ENCODE measurements around the gene RTEL1.
A peak's percentile ranks its signal among the peaks of the same experiment; 100 is the strongest.
"Not testable (repeated sequence)": the region's sequence is repeated elsewhere in the genome, so short reads cannot be mapped to it uniquely, and the experiment has no call there.

The RTEL1 gene

GRCh38 chr20:63664861-63665594 lies 6.9 kb downstream of the RTEL1 start:
- no peak for DNase-seq (ENCODE audit: low read depth in 1 of 2, low spot score in 1 of 2)

DNA sequence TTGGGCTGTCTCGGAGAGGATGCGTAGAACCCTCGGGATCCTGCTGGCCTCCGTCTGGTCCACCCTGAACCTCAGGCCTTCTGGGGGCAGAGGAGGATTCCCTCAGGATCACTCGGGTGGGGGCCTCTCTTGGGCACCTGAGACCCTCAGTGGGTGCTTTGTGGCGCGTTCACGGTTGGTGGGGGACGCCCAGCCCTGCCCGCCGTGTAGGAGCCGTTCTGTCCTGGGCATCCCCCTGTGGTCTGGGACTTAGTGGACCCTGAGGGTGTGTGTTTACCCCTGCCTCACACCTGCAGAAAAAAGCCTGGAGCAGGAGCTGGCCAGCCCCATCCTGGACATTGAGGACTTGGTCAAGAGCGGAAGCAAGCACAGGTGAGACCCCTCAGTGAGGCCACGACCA lies 7.6 kb downstream of the RTEL1 start:
- DNase-seq (ENCODE audit: low read depth in 1 of 2, low spot score in 1 of 2): no peak

DNA sequence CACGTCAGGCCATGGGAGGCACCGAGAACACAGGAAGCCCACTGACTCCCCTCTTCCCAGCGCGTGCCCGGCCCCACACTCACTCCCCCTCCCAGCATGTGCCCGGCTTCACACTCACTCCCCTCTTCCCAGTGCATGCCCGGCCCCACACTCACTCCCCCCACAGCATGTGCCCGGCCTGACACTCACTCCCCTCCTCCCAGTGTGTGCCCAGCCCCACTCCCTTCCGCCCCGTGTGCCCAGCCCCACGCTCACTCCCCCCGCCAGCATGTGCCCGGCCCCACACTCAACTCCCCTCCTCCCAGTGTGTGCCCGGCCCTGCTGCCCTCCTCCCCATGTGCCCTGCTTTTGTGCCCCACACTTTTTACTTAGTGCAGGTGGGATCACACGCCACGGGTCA lies 9.7 kb downstream of the RTEL1 start:
- no peak for DNase-seq (ENCODE audit: low read depth in 1 of 2, low spot score in 1 of 2)

DNA sequence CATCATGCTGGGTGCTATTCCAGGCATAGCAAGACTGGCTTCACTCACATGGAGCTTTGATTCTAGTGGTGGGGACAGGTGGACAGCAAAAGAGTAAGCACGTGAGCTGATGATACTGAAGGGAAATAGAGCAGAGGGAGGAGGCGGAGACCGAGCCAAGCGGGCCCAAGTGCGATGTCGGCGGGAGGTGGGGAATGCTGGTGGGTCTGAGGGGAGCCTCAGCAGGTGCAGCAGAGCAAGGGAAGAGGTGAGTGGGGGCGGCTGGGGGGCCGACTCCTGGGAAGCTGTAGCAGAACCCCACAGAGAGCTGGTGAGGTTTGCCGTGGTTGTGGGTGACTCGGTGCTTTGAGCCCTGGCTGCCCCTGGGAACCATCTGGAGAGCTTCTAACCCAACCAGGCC lies 10.2 kb downstream of the RTEL1 start:
- DNase-seq (ENCODE audit: low read depth in 1 of 2, low spot score in 1 of 2): no peak

DNA sequence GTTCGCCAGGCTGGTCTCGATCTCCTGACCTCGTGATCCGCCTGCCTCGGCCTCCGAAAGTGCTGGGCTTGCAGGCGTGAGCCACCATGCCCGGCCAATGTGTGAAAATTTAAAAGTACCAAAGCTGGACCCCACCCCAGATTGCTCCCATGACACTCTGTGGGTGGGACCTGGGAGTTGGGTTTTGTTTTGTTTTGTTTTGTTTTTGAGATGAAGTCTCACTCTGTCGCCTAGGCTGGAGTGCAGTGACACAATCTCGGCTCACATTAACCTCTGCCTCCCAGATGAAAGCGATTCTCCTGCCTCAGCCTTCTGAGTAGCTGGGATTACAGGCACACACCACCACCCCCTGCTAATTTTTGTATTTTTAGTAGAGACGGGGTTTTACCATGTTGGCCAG lies 13.6 kb downstream of the RTEL1 start:
- not testable (repeated sequence) for DNase-seq (ENCODE audit: low read depth in 1 of 2, low spot score in 1 of 2)

DNA sequence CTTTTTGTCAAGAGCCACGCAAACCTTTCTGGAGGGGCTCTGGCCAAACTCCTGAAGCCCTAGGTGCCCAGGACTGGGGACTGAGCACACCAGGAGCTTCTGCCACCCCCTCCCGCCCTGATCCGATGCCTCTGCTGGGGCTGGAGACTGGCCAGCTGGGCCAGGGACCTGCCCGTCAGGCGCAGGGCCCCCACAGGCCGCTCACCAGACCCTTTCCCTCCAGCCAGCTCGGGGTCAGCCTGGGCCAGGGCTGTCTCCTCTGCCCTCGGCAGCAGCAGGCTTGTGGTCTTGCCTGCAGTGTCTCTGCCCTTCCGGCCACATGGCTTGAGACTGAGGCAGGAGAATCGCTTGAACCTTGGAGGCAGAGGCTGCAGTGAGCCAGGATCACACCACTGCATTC lies 14.6 kb downstream of the RTEL1 start:
- no peak for DNase-seq (ENCODE audit: low read depth in 1 of 2, low spot score in 1 of 2)

- no peak for DNase-seq (ENCODE audit: low read depth in 1 of 2, low spot score in 1 of 2)
Measured at GRCh38 chr20:63673951-63674350, 15.8 kb downstream of the RTEL1 start.

DNA sequence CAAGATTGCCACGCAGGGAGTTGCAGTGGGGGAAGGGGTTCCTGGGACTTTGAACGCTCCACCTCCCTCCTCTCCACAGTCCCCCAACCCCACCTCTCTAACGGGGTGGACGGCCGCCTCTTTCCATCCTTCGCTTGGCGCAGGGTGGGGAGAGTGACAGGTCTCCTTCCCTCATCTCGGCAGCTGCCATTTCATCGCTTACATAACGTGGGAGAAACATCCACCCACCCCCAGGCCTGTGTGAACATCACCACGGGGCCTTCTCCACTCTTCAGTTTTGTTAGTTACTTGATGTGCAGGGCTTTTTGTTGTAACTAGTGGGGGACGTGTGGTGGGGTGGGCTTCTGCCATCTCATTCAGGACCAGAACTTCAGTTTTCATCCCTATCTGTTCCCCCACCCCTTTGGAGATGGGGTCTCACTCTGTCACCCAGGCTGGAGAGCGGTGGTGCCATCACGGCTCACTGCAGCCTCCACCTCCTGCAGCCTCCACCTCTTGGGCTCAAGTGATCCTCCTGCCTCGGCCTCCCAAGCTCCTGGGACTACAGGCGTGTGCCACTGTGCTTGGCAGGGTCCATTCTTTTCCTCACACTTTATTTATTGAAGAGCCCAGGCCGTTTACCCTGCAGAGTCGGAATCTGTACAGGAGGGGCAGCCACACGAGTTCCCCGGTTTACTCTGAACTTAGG lies 17.7 kb downstream of the RTEL1 start:
- DNase-seq (ENCODE audit: low read depth in 1 of 2, low spot score in 1 of 2): no peak

GRCh38 chr20:63678071-63678470 lies 20.0 kb downstream of the RTEL1 start:
- no peak for DNase-seq (ENCODE audit: low read depth in 1 of 2, low spot score in 1 of 2)

GRCh38 chr20:63678667-63679465 lies 20.8 kb downstream of the RTEL1 start:
- DNase-seq (ENCODE audit: low read depth in 1 of 2, low spot score in 1 of 2): no peak

DNA sequence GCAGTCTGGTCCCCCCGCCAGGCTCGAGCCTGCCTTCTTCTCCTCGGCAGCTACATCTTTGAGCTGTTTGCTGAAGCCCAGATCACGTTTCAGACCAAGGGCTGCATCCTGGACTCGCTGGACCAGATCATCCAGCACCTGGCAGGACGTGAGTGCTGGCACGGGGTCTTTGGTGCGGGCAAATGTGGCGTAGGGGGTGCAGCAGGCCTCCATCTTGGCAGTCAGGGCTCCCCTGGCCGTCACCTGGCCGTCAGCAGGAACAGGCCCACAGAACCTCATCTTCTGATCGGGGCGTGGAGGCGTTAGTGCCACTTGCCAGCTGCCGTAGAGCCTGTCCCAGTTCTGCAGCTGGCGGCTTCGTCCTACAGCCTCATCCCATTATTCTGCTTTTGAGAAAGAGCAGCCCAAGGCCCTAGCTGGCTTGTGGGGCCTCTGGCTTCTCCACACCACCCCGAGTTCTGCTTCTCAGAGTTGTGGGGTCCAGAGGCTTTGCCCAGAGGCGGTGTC lies 21.7 kb downstream of the RTEL1 start:
- no peak for DNase-seq (ENCODE audit: low read depth in 1 of 2, low spot score in 1 of 2)

GRCh38 chr20:63680427-63680826 lies 22.3 kb downstream of the RTEL1 start:
- DNase-seq (ENCODE audit: low read depth in 1 of 2, low spot score in 1 of 2): no peak

DNA sequence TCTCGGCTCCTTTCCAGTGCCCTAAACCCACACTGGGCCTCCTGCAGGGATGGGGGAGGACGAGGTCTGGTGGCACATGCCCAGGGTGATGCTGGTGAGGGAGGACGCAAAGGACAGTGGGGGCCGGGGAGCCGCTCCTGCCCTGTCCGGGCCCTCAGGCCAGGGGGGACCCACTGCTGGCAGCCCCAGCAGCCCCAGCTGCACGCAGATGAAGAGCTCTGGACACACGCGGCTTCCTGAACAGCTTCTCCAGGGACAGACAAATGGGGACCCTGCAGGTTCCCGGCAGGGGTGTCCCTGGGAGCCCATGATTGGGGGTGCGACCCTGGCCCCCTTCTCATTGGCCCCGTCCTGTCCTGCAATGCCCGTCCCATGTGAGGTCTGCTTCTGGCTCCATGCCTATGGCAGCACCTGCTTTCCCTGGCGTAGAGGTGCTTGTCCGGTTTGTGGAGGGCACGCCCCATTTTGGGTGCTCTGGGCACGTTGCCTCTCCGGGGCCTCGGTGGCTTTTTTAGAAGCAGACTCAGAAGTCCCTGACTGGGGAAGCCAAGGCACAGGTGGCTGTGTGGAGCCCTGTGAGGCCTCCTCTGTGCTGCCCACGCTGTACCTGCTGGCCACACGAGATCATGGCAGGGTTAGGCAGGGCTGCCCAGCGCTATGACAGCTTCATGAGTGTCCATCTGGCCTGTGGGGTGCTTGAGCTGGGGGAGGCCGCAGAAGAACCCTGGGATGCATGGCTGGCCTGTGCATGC lies 22.9 kb downstream of the RTEL1 start:
- DNase-seq (ENCODE audit: low read depth in 1 of 2, low spot score in 1 of 2): no peak

DNA sequence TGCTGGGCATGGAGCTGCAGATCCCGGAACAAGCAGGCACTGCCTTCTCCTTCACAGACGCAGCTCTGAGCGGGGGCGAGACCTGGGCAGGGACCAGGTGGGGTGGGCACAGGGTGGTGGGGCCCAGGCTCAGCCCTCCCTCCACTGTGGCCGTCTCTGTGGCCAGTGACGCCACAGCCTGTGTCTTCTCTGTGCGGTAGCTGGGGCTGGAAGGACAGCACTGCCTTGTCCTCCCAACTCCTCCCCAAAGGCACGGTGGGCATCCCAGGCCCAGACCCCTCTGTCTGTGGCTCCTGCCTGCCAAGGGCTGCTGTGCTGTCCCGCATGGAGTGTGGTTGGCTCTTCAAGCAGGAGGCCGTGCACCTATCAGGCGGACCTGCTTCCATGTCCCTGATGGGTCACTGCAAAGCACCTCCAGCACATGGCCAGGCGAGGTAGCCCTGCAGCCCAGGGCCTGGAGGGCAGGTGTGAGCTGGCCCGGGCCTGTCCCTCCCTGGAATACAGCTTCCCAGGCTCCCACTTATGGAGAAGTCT lies 23.6 kb downstream of the RTEL1 start:
- DNase-seq (ENCODE audit: low read depth in 1 of 2, low spot score in 1 of 2): no peak

- DNase-seq (ENCODE audit: low read depth in 1 of 2, low spot score in 1 of 2): no peak
Measured at GRCh38 chr20:63682384-63683139, 24.4 kb downstream of the RTEL1 start.

GRCh38 chr20:63685269-63686026 lies 27.3 kb downstream of the RTEL1 start:
- DNase-seq (ENCODE audit: low read depth in 1 of 2, low spot score in 1 of 2): no peak

GRCh38 chr20:63686094-63686491 lies 28.0 kb downstream of the RTEL1 start:
- no peak for DNase-seq (ENCODE audit: low read depth in 1 of 2, low spot score in 1 of 2)

GRCh38 chr20:63686492-63687321 lies 28.6 kb downstream of the RTEL1 start:
- DNase-seq (ENCODE audit: low read depth in 1 of 2, low spot score in 1 of 2): peak; percentile 36 to 49

All from activated CD4-positive, alpha-beta T cell treated with anti-CD3 and anti-CD28 coated beads, Interleukin-2, amount 50 U/mL, for 24 hours (primary cell).